NCI-H1930 (cell line): Measurements from ENCODE around the gene HSDL2.
"Not testable (repeated sequence)": the region's sequence is repeated elsewhere in the genome, so short reads cannot be mapped to it uniquely, and the experiment has no call there.

ENCODE experiments used
- DNase-seq, 2 experiments: peaks; one replicate each; lab custom pipeline; 2025; lab: John Stamatoyannopoulos, UW

The HSDL2 gene

GRCh38 chr9:112380102-112380824, at the start of gene HSDL2:
HSDL2 (plus strand) TSS chr9:112380108; CDS start chr9:112380164, 56 bp downstream.
- peak in 1 of 2 experiments; percentile 9 for DNase-seq

GRCh38 chr9:112331674-112331952, 48.3 kb upstream of the HSDL2 start:
- no peak for DNase-seq

DNA sequence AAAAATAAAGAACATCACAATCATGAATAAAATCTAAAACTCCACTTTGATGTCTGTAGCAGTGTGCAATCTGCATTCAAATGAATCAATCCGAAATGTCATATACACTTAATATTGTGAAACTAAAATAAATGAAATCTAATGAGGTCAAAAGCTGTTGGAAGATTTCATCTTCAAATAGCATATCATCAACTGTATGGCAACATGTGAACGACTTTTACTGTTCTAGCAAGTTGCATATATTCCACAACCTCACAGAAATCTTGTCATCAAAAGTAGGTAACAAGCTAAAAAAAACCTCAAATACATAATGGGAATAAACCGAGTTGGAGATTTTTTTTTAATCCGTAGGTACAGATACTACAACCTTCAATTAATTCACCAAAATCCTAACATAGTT, 47.7 kb upstream of the HSDL2 start:
- DNase-seq = no peak

GRCh38 chr9:112332674-112332976, 47.3 kb upstream of the HSDL2 start:
- DNase-seq = peak in 1 of 2 experiments; percentile 58

- DNase-seq = peak in 1 of 2 experiments; percentile 77
Observed at GRCh38 chr9:112332977-112333638, 46.8 kb upstream of the HSDL2 start, which contains the start of gene PTBP3. PTBP3 (minus strand) TSS chr9:112333619; CDS start chr9:112297865, 35,754 bp downstream.

GRCh38 chr9:112333639-112334431, 46.1 kb upstream of the HSDL2 start:
- DNase-seq = peak; percentile 90 to 96

DNA sequence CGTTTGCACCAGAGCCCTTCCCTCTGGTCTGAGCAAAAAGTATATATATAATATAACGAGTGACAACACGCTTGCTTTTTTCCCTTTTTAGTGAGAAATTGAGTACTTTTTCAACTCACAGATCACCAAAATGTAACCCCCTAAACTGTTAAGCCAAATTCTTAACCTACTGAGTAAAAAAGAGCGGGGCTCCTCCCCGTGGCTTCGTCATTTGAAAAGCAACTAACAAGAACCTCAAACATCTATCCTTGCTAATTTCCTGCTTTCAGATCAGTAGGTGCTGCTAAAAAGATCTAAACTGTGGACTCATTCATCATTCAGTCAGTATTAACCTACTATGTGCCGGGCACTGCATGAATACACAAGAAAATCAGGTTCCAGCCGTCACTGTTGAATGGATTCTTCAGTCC, 45.5 kb upstream of the HSDL2 start:
- no peak for DNase-seq

DNA sequence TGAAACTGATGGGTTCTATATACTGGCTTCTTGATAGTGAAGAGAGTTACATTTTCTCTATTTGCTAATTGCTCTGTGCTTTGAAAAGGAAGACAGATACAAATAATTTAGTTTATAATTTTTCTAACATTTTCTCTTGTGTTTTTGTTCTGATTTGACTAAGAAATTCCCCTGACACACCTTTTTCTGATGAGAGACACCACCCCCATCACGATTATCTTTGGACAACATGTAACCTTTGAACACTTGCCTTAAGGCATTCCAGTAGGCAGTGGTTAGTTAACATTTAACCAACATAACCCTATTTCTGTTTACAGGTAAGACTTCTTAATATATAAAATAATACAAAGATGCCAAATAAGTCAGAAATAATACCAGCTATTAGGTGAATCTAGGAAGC, 42.4 kb upstream of the HSDL2 start:
- no peak for DNase-seq

GRCh38 chr9:112338561-112338960, 41.3 kb upstream of the HSDL2 start:
- no peak for DNase-seq

DNA sequence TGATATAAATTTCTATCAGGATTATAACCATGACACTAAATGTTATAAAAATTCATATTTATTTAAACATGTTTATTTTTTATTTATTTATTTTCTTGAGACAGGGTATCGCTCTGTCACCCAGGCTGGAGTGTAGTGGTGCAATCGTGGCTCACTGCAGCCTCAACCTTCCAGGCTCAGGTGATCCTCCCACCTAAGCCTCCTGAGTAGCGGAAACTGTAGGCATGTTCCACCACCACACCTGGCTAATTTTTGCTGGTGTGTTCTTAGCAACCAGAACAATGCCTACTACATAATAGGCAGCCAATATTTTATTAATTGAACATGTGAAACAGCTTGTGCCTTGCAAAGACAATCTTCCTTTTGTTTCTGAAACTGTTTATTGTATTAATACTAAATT, 40.0 kb upstream of the HSDL2 start:
- DNase-seq = no peak

GRCh38 chr9:112341730-112342129, 38.2 kb upstream of the HSDL2 start:
- no peak for DNase-seq

GRCh38 chr9:112348257-112349007, 31.5 kb upstream of the HSDL2 start:
- no peak for DNase-seq

DNA sequence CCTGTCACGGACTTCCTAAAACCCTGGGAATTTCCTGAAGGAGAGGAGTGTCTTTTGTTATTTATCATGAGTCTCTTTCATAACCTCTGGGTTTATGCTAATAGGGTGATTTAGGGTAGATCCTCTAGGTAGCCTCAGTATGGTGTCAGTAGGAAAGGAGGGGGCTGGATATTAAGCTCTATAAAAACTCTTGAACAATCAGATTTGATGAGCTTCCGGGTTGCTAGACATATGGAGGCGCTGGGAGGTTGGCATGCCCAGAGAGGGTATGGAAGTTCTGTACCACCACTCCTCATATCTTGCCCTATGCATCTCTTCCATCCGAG, 30.9 kb upstream of the HSDL2 start:
- DNase-seq = no peak

GRCh38 chr9:112351184-112351583, 28.7 kb upstream of the HSDL2 start:
- DNase-seq = no peak

DNA sequence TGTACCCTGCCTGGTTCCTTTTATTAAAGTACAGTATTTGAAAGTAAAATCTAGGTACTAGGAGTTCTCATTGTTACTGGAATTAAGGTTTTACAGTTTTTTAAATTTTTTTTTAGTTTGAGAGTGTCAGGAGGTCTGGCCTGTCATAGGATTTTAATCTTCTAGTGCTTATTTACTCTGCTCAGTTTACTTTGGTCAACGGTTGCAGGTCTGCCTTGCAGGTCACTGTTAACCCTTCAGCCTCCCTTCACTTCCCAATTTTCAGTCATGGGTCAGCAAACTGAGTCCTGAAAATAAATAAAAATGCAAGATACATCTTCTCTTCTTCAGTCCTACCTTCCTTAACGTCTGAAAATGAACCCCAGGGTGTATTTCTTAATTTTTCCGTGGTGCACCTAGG, 27.7 kb upstream of the HSDL2 start:
- DNase-seq = no peak

GRCh38 chr9:112354081-112354743, 25.7 kb upstream of the HSDL2 start:
- no peak for DNase-seq

- DNase-seq = no peak
Observed at GRCh38 chr9:112355427-112355897, 24.4 kb upstream of the HSDL2 start.

GRCh38 chr9:112360047-112360804, 19.7 kb upstream of the HSDL2 start:
- no peak for DNase-seq

DNA sequence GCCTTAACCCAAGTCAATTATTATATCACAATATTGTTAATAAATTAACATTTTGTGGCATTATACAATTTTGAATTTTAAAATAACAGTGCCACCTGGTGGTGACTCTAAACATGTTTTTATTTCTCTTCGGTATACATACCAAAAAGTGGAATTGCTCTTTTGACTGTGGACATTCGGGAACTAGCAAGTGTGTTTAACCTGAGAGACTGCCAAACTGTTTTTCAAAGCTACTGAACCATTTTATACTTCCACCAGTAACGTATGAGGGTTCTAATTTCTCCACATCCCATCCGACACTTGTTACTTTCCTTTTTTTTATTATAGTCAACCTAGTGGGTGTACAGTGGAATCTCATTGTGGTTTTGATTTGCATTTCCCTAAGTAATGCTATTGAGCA, 18.3 kb upstream of the HSDL2 start:
- DNase-seq = peak in 1 of 2 experiments; percentile 34

GRCh38 chr9:112364761-112365160, 15.1 kb upstream of the HSDL2 start:
- DNase-seq = no peak

DNA sequence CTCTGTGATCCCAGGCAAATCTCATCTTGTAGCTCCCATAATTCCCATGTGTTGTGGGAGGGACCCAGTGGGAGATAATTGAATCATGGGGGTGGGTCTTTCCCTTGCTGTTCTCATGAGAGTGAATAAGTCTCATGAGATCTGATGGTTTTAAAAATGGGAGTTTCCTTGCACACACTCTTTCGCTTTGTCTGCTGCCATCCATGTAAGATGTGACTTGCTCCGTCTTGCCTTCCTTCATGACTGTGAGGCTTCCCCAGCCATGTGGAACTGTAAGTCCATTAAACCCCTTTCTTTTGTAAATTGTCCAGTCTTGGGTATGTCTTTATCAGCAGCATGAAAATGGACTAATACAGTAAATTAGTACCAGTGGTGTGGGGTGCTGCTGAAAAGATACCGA, 14.7 kb upstream of the HSDL2 start:
- DNase-seq = not testable (repeated sequence)
